H9 (cell line): ENCODE data around the gene PLGRKT. TPM values are rescaled to one million over a fixed set of nuclear protein-coding genes. Genes with fewer than 3 reads are reported as not detected.

Experiments
- DNase-seq: peaks from one replicate; pipeline ENCODE4 v3.0.0-alpha.2; 2017
- H2AFZ ChIP-seq: one replicate; pipeline ENCODE4 v1.6.1; 2013; ENCODE audit warnings: mild to moderate bottlenecking, low read length, control low read depth, moderate library complexity
- H2AK5ac ChIP-seq: 2 replicates; pipeline ENCODE4 v1.6.1; 2013; ENCODE audit warnings: low read length, control low read depth, mixed read lengths; ENCODE audit not compliant: insufficient read length
- H2BK120ac ChIP-seq: one replicate; pipeline ENCODE4 v1.6.1; 2013; ENCODE audit warnings: low read depth, mild to moderate bottlenecking, low read length, control low read depth, inconsistent platforms; ENCODE audit not compliant: poor library complexity, severe bottlenecking
- H2BK12ac ChIP-seq: 2 replicates; pipeline ENCODE4 v1.6.1; 2013; ENCODE audit warnings: low read length, control low read depth, mixed read lengths, low read depth; ENCODE audit not compliant: insufficient read length
- H2BK15ac ChIP-seq: 2 replicates; pipeline ENCODE4 v1.6.1; 2013; ENCODE audit warnings: low read depth, low read length, control low read depth
- H2BK20ac ChIP-seq: one replicate; pipeline ENCODE4 v1.6.1; 2013; ENCODE audit warnings: low read depth, mild to moderate bottlenecking, low read length, control low read depth, inconsistent platforms; ENCODE audit not compliant: poor library complexity, severe bottlenecking
- H2BK5ac ChIP-seq: 2 replicates; pipeline ENCODE4 v1.6.1; 2013; ENCODE audit warnings: low read length, control low read depth, mixed read lengths; ENCODE audit not compliant: insufficient read length
- H3K14ac ChIP-seq: 2 replicates; pipeline ENCODE4 v1.6.1; 2013; ENCODE audit warnings: low read length, control low read depth; ENCODE audit not compliant: insufficient read depth
- H3K18ac ChIP-seq: 2 replicates; pipeline ENCODE4 v1.6.1; 2013; ENCODE audit warnings: low read depth, mild to moderate bottlenecking, mixed read lengths, low read length, control low read depth; ENCODE audit not compliant: insufficient read length
- H3K23ac ChIP-seq: 2 replicates; pipeline ENCODE4 v1.6.1; 2013; ENCODE audit warnings: low read length, control low read depth, mixed read lengths, low read depth; ENCODE audit not compliant: insufficient read length
- H3K23me2 ChIP-seq: 2 replicates; pipeline ENCODE4 v1.6.1; 2013; ENCODE audit warnings: low read depth, mild to moderate bottlenecking, mixed read lengths, low read length, control low read depth; ENCODE audit not compliant: insufficient read length, poor library complexity, severe bottlenecking
- H3K27ac ChIP-seq: 2 replicates; pipeline ENCODE4 v1.5.1; 2013; ENCODE audit warnings: low read length, control low read depth, mixed read lengths, low read depth; ENCODE audit not compliant: insufficient read length
- H3K27me3 ChIP-seq: 2 replicates; pipeline ENCODE4 v1.6.1; 2013; ENCODE audit warnings: low read length, control low read depth, inconsistent platforms; ENCODE audit not compliant: insufficient read depth
- H3K4ac ChIP-seq: 2 replicates; pipeline ENCODE4 v1.6.1; 2013; ENCODE audit warnings: low read depth, mild to moderate bottlenecking, control low read depth, inconsistent platforms, low read length, moderate library complexity
- H3K4me1 ChIP-seq: 2 replicates; pipeline ENCODE4 v1.6.1; 2013; ENCODE audit warnings: low read length, control low read depth, inconsistent platforms; ENCODE audit not compliant: insufficient read depth
- H3K4me2 ChIP-seq: 2 replicates; pipeline ENCODE4 v1.6.1; 2013; ENCODE audit warnings: low read length, control low read depth, mixed read lengths; ENCODE audit not compliant: insufficient read length, insufficient read depth
- H3K56ac ChIP-seq: 2 replicates; pipeline ENCODE4 v1.6.1; 2013; ENCODE audit warnings: low read depth, mild to moderate bottlenecking, mixed read lengths, low read length, control low read depth; ENCODE audit not compliant: insufficient read length
- H3K79me1 ChIP-seq: 2 replicates; pipeline ENCODE4 v1.6.1; 2013; ENCODE audit warnings: low read depth, mild to moderate bottlenecking, moderate library complexity, low read length, control low read depth, inconsistent platforms; ENCODE audit not compliant: insufficient read depth, poor library complexity, severe bottlenecking
- H3K79me2 ChIP-seq: 2 replicates; pipeline ENCODE4 v1.6.1; 2013; ENCODE audit warnings: low read length, control low read depth, inconsistent platforms; ENCODE audit not compliant: insufficient read depth
- H3K9ac ChIP-seq: 2 replicates; pipeline ENCODE4 v1.6.1; 2013; ENCODE audit warnings: low read length, control low read depth, mixed read lengths; ENCODE audit not compliant: insufficient read length; ENCODE audit errors: extremely low read depth
- H3K9me3 ChIP-seq: one replicate; pipeline ENCODE4 v1.6.1; 2013; ENCODE audit warnings: low read depth, low read length, inconsistent platforms; ENCODE audit not compliant: control insufficient read depth
- H3T11ph ChIP-seq: one replicate; pipeline ENCODE4 v1.6.1; 2013; ENCODE audit warnings: mild to moderate bottlenecking, low read length, control low read depth, inconsistent platforms
- H4K20me1 ChIP-seq: one replicate; pipeline ENCODE4 v1.6.1; 2013; ENCODE audit not compliant: control insufficient read depth, insufficient read length, insufficient read depth
- H4K5ac ChIP-seq: 2 replicates; pipeline ENCODE4 v1.6.1; 2013; ENCODE audit warnings: low read depth, mild to moderate bottlenecking, mixed read lengths, low read length, control low read depth; ENCODE audit not compliant: insufficient read length
- H4K8ac ChIP-seq: replicated peaks from 2 replicates; pipeline ENCODE4 v1.6.1; 2013; ENCODE audit warnings: low read length, control low read depth, mixed read lengths, low read depth; ENCODE audit not compliant: insufficient read length
- H4K91ac ChIP-seq: 2 replicates; pipeline ENCODE4 v1.6.1; 2013; ENCODE audit warnings: low read depth, mild to moderate bottlenecking, moderate library complexity, mixed read lengths, low read length, control low read depth; ENCODE audit not compliant: insufficient read length
- H3K27ac Mint-ChIP-seq, 3 experiments: 2 replicates in 2 of 3; 3 replicates in 1 of 3; pipeline ENCODE4 v1.8.0; 2020 to 2021; ENCODE audit warnings: mixed read lengths in 3 of 3, mild to moderate bottlenecking in 1 of 3, moderate library complexity in 1 of 3
- H3K27me3 Mint-ChIP-seq: 2 replicates; pipeline ENCODE4 v1.8.0; 2021; ENCODE audit warnings: low read depth, mild to moderate bottlenecking, moderate library complexity, mixed read lengths
- H3K36me3 Mint-ChIP-seq, 3 experiments: 2 replicates in 2 of 3; 3 replicates in 1 of 3; pipeline ENCODE4 v1.8.0; 2020 to 2021; ENCODE audit warnings: low read depth in 3 of 3, mixed read lengths in 3 of 3; ENCODE audit not compliant: insufficient read depth in 1 of 3
- H3K4me1 Mint-ChIP-seq, 2 experiments: 2 replicates each; pipeline ENCODE4 v1.8.0; 2020; ENCODE audit warnings: mixed read lengths in 2 of 2
- H3K4me3 Mint-ChIP-seq, 2 experiments: 2 replicates in 1 of 2; 3 replicates in 1 of 2; pipeline ENCODE4 v1.8.0; 2020 to 2021; ENCODE audit warnings: mild to moderate bottlenecking in 2 of 2, mixed read lengths in 2 of 2, moderate library complexity in 1 of 2
- H3K9me3 Mint-ChIP-seq, 2 experiments: 2 replicates in 1 of 2; 3 replicates in 1 of 2; pipeline ENCODE4 v1.8.0; 2020; ENCODE audit warnings: mild to moderate bottlenecking in 2 of 2, mixed read lengths in 2 of 2, moderate library complexity in 1 of 2
- WGBS: extraction: QIAGEN DNeasy Blood & Tissue Kit; methylation state at CpG from one replicate; pipeline ENCODE4 v1.1.7; 2013; ENCODE audit warnings: missing lambda C conversion rate, low lambda C conversion rate, mixed read lengths; ENCODE audit not compliant: insufficient read length; ENCODE audit errors: extremely low coverage; 5-methylcytosine and 5-hydroxymethylcytosine counted together
- total RNA-seq: library from RNA; stranded (reverse); gene quantifications from 2 replicates; pipeline ENCODE4 v1.2.1, GENCODE V29; 2021
- TF ChIP-seq, protein P1 (sequence below): fragments of 200-600 bp; sonication (generic); conservative IDR thresholded peaks from 3 replicates; pipeline ENCODE4 v1.8.0; 2021; ENCODE audit warnings: antibody characterized with exemption, mild to moderate bottlenecking

PLGRKT gene
- total RNA-seq, 1 experiment from 2014 or later, result 19.6 TPM

- H3K56ac ChIP-seq, result no peak overlapping the region
- H3K79me2 ChIP-seq, result no peaks in the 10 kb centered on the region
- H3K23ac ChIP-seq, result no peak overlapping the region
- Mint-ChIP-seq H3K9me3 (no peaks in the 10 kb centered on the region), H3K36me3 (no peaks in the 10 kb centered on the region), H3K4me3 (no peak overlapping the region), H3K4me1 (peaks cover 6% of the 10 kb centered on the region in 2 experiments), H3K27ac (no peak overlapping the region), H3K27me3 (no peaks in the 10 kb centered on the region)
- no peaks in the 10 kb centered on the region for H3K27me3 ChIP-seq
- H3K9ac ChIP-seq, result no peak overlapping the region
- no peak overlapping the region for H2BK5ac ChIP-seq
- no peak overlapping the region for H4K8ac ChIP-seq
- H3K23me2 ChIP-seq, result no peaks in the 10 kb centered on the region
- H3K9me3 ChIP-seq, result no peaks in the 10 kb centered on the region
- no peak overlapping the region for H4K91ac ChIP-seq
- no peak overlapping the region for H2BK20ac ChIP-seq
- no peak overlapping the region for H3K27ac ChIP-seq
- H2BK120ac ChIP-seq, result no peak overlapping the region
- H4K5ac ChIP-seq, result no peak overlapping the region
- H2BK12ac ChIP-seq, result no peak overlapping the region
- H2AFZ ChIP-seq, result no peak overlapping the region
- no peak for DNase-seq
- no peak overlapping the region for H3K18ac ChIP-seq
- H4K20me1 ChIP-seq, result no peaks in the 10 kb centered on the region
- H3K79me1 ChIP-seq, result no peaks in the 10 kb centered on the region
- H2BK15ac ChIP-seq, result no peak overlapping the region
- H3K14ac ChIP-seq, result no peak overlapping the region
- H3K4me1 ChIP-seq, result peaks cover 8% of the 10 kb centered on the region; the same call in 1 of the 2 replicates
- no CpG with 5 or more reads among the region's 1 CpG for WGBS
- H3K4me2 ChIP-seq, result no peak overlapping the region
- no peak overlapping the region for H3T11ph ChIP-seq
- no peak overlapping the region for H3K4ac ChIP-seq
- TF ChIP-seq, protein P1, sequence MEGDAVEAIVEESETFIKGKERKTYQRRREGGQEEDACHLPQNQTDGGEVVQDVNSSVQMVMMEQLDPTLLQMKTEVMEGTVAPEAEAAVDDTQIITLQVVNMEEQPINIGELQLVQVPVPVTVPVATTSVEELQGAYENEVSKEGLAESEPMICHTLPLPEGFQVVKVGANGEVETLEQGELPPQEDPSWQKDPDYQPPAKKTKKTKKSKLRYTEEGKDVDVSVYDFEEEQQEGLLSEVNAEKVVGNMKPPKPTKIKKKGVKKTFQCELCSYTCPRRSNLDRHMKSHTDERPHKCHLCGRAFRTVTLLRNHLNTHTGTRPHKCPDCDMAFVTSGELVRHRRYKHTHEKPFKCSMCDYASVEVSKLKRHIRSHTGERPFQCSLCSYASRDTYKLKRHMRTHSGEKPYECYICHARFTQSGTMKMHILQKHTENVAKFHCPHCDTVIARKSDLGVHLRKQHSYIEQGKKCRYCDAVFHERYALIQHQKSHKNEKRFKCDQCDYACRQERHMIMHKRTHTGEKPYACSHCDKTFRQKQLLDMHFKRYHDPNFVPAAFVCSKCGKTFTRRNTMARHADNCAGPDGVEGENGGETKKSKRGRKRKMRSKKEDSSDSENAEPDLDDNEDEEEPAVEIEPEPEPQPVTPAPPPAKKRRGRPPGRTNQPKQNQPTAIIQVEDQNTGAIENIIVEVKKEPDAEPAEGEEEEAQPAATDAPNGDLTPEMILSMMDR, result no peak
- no peak overlapping the region for H2AK5ac ChIP-seq
These were observed 22.4 kb upstream of the PLGRKT start for GRCh38 chr9:5460157-5460556.
